GM10847 (cell line): ENCODE measurements around the gene ZNF277.

Experiments used
- POLR2A ChIP-seq: IDR thresholded peaks from 2 replicates; pipeline ENCODE4 v1.6.1; 2011; ENCODE audit not compliant: insufficient read length; ENCODE audit errors: extremely low read depth

The ZNF277 gene

DNA sequence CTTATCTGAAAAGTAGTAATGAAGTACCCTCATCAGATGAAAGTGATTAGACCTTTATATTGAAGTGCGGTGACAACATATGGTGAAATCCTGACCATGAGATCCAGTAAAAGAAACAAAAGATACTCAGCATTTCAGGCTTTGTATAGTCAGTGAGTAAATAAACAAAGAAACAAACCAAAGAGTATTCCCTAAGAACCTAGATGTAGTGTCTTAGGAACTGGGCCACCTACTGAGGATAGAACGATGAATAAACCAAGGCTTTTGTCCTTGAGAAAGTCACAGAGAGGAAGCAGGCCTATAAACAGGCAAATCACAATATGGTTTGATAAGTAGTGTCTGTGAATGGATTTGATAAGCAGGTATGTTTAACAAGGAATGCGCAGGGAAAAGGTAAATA lies 46.2 kb downstream of the ZNF277 start:
- TF ChIP-seq POLR2A, result no peak

DNA sequence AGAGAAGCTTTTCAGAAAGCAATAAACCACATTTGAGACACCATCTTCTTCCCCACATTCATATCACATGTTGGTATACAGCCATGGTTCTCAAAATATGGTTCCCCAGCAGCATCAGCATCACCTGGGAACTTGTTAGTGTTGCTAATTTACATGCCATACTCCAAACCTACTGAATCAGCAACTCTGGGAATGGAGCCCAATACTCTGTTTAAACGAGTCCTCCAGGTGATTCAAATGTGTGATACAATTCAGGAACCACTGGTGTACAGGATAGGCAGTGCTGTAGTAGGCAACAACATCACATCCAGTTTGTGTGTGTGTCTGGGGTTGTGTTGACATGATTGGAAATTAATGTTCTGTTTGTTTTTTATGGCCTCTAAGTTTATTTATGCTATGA lies 47.7 kb downstream of the ZNF277 start:
- no peak for TF ChIP-seq POLR2A

GRCh38 chr7:112254709-112255387 lies 48.4 kb downstream of the ZNF277 start:
- TF ChIP-seq POLR2A, result no peak

- TF ChIP-seq POLR2A, result no peak
These were observed 48.9 kb downstream of the ZNF277 start for GRCh38 chr7:112255388-112255720.

GRCh38 chr7:112257073-112257472 lies 50.6 kb downstream of the ZNF277 start:
- TF ChIP-seq POLR2A, result no peak

DNA sequence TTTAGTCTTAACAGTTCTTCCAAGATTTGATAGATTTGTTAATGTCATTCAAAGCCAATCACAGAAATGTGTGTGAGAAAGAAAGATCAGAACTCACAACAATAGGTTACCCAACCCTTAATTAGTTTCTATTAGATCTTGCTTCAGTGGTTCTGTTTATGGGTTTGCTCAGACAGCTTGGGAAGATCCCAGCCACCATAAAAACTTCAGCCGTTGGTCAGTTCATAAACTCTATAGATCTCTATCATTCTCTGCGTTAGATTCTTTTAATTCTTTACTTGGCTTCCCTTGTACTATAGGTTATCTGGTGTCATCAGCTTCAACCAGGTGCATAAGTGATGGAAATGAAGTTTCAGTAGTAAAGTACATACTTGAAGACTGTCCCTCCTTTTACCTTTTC lies 54.4 kb downstream of the ZNF277 start:
- no peak for TF ChIP-seq POLR2A

- TF ChIP-seq POLR2A, result no peak
These were observed 55.5 kb downstream of the ZNF277 start for GRCh38 chr7:112262036-112262435.

- no peak for TF ChIP-seq POLR2A
These were observed 56.5 kb downstream of the ZNF277 start for GRCh38 chr7:112262855-112263487.

- no peak for TF ChIP-seq POLR2A
These were observed 57.0 kb downstream of the ZNF277 start for GRCh38 chr7:112263519-112263918.

DNA sequence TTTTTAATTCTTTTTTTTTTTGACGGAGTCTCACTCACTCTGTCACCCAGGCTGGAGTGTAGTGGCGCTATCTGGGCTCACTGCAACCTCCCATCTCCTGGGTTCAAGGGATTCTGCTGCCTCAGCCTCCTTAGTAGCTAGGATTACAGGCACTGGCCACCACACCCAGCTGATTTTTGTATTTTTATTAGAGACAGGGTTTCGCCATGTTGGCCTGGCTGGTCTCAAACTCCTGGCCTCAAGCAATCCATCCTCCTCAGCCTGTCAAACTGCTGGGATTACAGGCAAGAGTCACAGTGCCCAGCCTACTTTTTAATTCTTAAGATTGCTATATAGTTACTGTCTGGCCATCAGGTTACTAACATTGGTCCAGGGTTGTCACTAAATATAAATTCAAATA lies 59.6 kb downstream of the ZNF277 start:
- no peak for TF ChIP-seq POLR2A

DNA sequence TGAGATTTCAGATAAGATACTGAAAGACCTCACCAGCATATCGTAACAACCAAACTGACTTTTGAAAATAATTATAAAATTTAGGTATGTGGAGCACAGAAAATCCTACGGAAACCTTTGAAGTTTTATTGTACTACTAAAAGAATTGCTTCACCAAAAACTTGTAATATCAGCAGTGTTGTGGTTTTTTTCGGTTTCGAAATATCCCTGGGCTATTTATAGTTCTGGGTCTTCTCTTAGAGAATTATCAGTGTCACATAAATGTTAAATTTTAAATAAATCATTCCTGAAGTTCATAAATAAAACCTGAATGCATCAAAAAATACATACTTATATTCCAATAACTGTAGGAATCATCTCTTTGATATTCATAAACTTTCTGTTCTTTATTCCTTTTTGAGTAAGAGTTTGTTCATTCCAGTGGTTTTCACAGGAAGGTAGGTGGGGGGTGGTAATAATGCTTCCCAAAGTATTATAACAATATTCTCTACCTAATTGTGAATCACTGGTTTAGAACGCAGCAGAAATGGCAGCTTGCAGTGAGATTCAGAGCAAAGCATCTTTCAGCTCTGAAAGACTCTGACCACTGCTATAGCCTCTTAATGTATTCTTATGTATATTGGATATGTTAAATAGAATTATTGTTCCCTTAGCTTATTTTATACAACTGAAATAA lies 60.2 kb downstream of the ZNF277 start:
- TF ChIP-seq POLR2A, result no peak

- TF ChIP-seq POLR2A, result no peak
These were observed 61.6 kb downstream of the ZNF277 start for GRCh38 chr7:112267944-112268691.

DNA sequence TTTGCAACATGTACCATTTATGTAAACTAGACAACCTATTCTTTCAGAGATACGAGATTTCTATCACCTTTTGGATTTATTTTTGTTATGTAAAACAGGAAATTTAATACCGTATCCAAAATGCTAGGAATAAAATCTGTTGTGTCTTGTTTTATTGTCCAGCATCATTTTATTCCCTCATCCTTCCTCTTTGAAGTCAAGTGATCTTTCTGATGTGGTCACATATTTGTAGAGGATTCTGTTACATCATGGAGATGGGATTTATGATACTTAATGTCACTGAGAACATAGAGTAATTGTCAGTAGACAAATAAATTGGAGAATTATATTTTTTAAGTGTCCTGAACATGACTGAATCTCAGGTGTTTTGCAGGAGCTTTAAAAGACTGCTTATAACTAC lies 64.7 kb downstream of the ZNF277 start:
- TF ChIP-seq POLR2A, result no peak

GRCh38 chr7:112272921-112273561 lies 66.5 kb downstream of the ZNF277 start:
- TF ChIP-seq POLR2A, result no peak

- TF ChIP-seq POLR2A, result no peak
These were observed 72.5 kb downstream of the ZNF277 start for GRCh38 chr7:112279042-112279441.
